ENCODE results near the gene NSD2. TPM values are rescaled to one million over a fixed set of nuclear protein-coding genes. Genes with fewer than 3 reads are reported as not detected.

NSD2 gene
- total RNA-seq, 1 experiment from 2014 or later = 136 TPM

DNA sequence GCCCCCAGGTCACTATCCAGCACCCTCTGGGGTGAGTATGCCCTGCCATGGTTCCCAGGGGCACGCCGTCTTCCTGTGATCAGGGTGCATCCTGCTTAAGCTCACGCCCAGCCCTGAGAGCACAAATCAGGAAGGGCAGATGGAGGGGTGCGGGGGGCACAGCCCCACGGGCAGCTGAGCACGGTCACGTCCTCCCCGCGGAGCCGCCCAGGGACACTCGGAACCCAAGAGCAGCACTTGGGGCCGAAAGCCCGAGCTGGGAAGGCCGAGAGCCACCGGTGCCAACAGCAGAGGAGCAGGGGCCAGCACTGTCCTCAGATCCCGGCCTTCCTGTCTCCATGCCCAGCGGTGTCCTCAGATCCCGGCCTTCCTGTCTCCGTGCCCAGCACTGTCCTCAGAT, 116.1 kb downstream of the NSD2 start:
- H3K4me2 ChIP-seq (ENCODE audit: insufficient read depth, insufficient read length, low read length) = no peak overlapping the region
- H3K27ac ChIP-seq (ENCODE audit: insufficient read length, low read depth, low read length) = no peak overlapping the region
- no peak overlapping the region for H2BK15ac ChIP-seq (ENCODE audit: low read depth, low read length)
- H2BK5ac ChIP-seq (ENCODE audit: insufficient read length, low read length) = no peak overlapping the region
- H3K27me3 ChIP-seq (ENCODE audit: insufficient read depth, low read length) = no peaks in the 10 kb centered on the region
- no peak overlapping the region for H2BK20ac ChIP-seq (ENCODE audit: low read depth, low read length, poor library complexity, severe bottlenecking)
- no peaks in the 10 kb centered on the region for H3K4me1 ChIP-seq (ENCODE audit: insufficient read depth, low read length)
- no peak overlapping the region for H3K18ac ChIP-seq (ENCODE audit: insufficient read length, low read depth, low read length)
- no peak overlapping the region for H4K8ac ChIP-seq (replicated peaks; ENCODE audit: insufficient read length, low read depth, low read length)
- H3K23me2 ChIP-seq (ENCODE audit: insufficient read length, low read depth, low read length, poor library complexity, severe bottlenecking) = no peaks in the 10 kb centered on the region
- Mint-ChIP-seq H3K9me3 (no peaks in the 10 kb centered on the region), H3K27me3 (ENCODE audit: low read depth) (no peaks in the 10 kb centered on the region), H3K4me1 (no peaks in the 10 kb centered on the region), H3K4me3 (no peak overlapping the region), H3K36me3 (ENCODE audit: insufficient read depth in 1 of 3, low read depth in 3 of 3) (peaks cover 18 to 53% (median 51%) of the 10 kb centered on the region in 3 experiments; a peak in 6 of 7 replicates), H3K27ac (no peak overlapping the region)
- no peak overlapping the region for H3T11ph ChIP-seq (ENCODE audit: low read length)
- no peaks in the 10 kb centered on the region for H4K20me1 ChIP-seq (ENCODE audit: control insufficient read depth, insufficient read depth, insufficient read length)
- no CpG with 5 or more reads among the region's 19 CpGs for WGBS (ENCODE audit: extremely low coverage, insufficient read length, low lambda C conversion rate)
- no peaks in the 10 kb centered on the region; the same call in 1 of the 2 replicates for H3K79me2 ChIP-seq (ENCODE audit: insufficient read depth, low read length)
- no peaks in the 10 kb centered on the region for H3K9me3 ChIP-seq (ENCODE audit: control insufficient read depth, low read depth, low read length)
- H2BK120ac ChIP-seq (ENCODE audit: low read depth, low read length, poor library complexity, severe bottlenecking) = no peak overlapping the region
- H2AFZ ChIP-seq (ENCODE audit: low read length) = no peak overlapping the region
- no peak overlapping the region for H4K91ac ChIP-seq (ENCODE audit: insufficient read length, low read depth, low read length)
- TF ChIP-seq, protein P1, sequence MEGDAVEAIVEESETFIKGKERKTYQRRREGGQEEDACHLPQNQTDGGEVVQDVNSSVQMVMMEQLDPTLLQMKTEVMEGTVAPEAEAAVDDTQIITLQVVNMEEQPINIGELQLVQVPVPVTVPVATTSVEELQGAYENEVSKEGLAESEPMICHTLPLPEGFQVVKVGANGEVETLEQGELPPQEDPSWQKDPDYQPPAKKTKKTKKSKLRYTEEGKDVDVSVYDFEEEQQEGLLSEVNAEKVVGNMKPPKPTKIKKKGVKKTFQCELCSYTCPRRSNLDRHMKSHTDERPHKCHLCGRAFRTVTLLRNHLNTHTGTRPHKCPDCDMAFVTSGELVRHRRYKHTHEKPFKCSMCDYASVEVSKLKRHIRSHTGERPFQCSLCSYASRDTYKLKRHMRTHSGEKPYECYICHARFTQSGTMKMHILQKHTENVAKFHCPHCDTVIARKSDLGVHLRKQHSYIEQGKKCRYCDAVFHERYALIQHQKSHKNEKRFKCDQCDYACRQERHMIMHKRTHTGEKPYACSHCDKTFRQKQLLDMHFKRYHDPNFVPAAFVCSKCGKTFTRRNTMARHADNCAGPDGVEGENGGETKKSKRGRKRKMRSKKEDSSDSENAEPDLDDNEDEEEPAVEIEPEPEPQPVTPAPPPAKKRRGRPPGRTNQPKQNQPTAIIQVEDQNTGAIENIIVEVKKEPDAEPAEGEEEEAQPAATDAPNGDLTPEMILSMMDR (conservative IDR thresholded peaks at IDR 0.05) = no peak
- no peak overlapping the region for H3K23ac ChIP-seq (ENCODE audit: insufficient read length, low read depth, low read length)
- no peak overlapping the region for H3K4ac ChIP-seq (ENCODE audit: low read depth, low read length)
- H3K79me1 ChIP-seq (ENCODE audit: insufficient read depth, low read depth, low read length, poor library complexity, severe bottlenecking) = peaks cover 10% of the 10 kb centered on the region
- H2BK12ac ChIP-seq (ENCODE audit: insufficient read length, low read depth, low read length) = no peak overlapping the region
- no peak overlapping the region for H3K14ac ChIP-seq (ENCODE audit: insufficient read depth, low read length)
- no peak overlapping the region for H2AK5ac ChIP-seq (ENCODE audit: insufficient read length, low read length)
- DNase-seq = no peak
- H4K5ac ChIP-seq (ENCODE audit: insufficient read length, low read depth, low read length) = no peak overlapping the region
- no peak overlapping the region for H3K56ac ChIP-seq (ENCODE audit: insufficient read length, low read depth, low read length)
- no peak overlapping the region for H3K9ac ChIP-seq (ENCODE audit: extremely low read depth, insufficient read length, low read length)

Data from H9 (cell line).